HG03066 (cell line): ENCODE measurements around the gene PPP1R15B.

Source experiments
- ATAC-seq: cut with Tn5 transposase; IDR thresholded peaks from one replicate; pipeline ENCODE4 v1.9.1; 2021; ENCODE audit warnings: low read depth; ENCODE audit not compliant: unreplicated experiment

PPP1R15B gene

GRCh38 chr1:204404629-204405028 lies 7.0 kb downstream of the PPP1R15B start:
- ATAC-seq, result no peak

- ATAC-seq, result no peak
Measured at GRCh38 chr1:204402391-204402790, 9.2 kb downstream of the PPP1R15B start.

DNA sequence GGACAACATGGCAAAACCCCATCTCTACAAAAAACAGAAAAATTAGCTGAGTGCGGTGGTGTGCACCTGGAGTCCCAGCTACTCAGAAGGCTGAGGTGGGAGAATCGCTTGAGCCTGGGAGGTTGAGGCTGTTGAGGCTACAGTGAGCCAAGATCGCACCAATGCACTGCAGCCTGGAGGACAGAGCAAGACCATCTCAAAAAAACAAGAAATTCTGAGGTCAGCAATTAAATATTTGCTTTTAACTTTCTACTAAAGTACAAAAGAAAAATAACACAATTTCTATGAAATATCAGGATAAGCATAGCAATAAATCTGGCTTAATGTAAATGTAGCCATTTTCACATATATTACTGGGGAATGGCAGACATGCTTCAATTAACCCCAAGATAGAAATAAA lies 9.9 kb downstream of the PPP1R15B start:
- no peak for ATAC-seq

GRCh38 chr1:204400882-204401510 lies 10.6 kb downstream of the PPP1R15B start:
- no peak for ATAC-seq

GRCh38 chr1:204398197-204399125 lies 13.2 kb downstream of the PPP1R15B start:
- peak; percentile 70 for ATAC-seq

DNA sequence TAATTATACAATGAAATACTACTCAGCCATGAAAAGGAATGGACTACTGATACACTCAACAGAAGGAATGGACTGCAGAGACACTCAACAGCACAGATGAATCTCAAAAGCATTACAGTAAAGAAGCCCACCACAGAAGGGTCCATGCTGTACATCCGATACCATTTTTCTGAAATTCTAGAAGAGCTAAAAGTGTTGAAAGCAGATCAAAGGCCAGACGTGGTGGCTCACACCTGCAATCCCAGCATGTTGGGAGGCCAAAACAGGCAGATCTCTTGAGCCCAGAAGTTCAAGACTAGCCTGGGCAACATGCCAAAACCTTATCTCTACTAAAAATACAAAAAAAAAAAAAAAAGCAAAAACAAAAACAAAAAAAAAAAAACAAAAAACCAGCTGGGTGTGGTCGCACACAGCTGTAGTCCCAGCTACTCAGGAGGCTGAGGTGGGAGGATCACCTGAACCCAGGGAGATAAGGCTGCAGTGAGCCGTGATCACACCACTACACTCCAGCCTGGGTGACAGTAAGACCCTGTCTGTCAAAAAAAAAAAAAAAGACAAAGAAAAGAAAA lies 15.5 kb downstream of the PPP1R15B start:
- no peak for ATAC-seq

DNA sequence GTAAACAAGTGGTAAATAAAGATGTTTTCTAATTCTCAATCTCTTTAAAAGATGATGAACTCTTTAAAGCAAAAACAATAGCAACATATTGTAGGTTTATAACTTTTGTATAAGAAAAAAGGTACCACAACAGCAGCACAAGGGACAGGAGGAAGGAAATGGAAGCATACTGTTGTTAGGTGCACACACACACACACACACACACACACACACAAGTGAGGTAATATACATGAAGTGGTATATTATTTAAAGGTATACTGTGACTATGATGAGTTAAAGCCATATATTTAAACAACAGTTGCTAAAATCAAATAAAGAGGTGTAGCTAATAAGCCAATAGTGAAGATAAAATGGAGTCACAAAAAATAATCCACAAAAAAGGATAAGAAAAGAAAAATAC lies 20.0 kb downstream of the PPP1R15B start:
- no peak for ATAC-seq

DNA sequence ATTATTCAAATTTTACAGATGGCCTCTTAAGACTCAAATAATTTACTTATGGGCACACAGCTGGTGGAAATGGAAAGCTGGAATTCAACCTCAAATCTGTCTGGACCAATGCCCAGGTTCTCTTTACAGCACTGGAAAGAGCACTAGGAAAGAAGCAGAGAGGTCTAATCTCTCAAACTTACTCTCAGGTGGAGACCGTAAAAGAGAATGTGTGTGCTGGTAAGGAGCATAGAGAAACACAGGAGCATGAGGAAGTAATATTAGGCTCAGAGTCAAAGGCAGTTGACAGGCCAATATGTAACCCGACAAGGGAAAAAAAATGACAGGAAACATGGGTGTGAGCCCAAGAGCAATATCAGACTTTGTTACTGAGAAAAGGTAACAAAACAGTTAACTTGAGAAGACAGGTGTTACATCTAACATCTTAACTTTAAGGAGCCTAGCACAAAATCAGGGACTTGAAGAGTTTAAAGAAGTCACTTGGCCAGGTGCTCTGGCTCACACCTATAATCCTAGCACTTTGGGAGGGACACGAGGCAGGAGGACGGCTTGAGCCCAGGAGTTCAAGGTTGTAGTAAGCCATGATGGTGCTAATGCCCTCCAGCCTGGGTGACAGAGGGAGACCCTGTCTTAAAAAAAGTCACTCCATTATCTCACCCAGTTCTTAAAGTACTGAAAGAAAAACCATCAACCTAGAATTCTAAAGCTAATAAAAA lies 20.7 kb downstream of the PPP1R15B start:
- no peak for ATAC-seq

GRCh38 chr1:204385727-204386126 lies 25.9 kb downstream of the PPP1R15B start:
- ATAC-seq, result no peak

DNA sequence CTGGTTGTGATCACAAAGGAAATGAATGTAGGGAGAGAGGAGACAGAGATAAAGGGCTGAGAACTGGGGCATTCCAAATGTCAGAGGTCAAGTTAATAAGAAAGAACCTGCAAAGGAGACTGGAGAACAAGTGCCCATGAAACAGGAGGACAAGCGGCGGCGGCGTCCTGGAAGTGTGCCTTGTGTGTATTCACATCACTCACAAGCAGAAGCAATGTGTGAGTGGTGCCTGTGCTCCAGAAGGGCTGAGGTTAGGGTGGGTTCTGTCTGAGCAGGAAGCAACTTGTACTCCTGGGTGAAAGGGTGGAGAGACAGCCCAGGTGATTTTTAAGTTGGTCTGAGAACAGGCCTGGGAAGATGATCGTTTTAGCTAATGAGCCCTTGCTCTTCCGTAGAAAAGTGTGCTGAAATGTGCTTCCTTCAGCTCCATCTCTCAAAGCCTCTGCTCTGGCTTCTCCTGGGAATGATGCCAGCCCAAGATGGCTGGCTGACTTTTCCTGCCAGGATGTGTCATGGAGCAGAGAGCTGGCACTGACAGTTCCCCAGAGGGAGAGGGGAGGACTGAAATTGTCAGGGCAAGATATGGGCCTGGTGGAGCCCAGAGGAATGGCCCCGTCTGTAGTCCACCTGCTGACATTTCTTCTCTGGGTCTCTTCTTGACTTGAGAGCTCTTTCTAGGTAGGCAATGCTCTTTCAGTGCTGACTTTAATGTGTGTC lies 26.8 kb downstream of the PPP1R15B start:
- ATAC-seq, result no peak

DNA sequence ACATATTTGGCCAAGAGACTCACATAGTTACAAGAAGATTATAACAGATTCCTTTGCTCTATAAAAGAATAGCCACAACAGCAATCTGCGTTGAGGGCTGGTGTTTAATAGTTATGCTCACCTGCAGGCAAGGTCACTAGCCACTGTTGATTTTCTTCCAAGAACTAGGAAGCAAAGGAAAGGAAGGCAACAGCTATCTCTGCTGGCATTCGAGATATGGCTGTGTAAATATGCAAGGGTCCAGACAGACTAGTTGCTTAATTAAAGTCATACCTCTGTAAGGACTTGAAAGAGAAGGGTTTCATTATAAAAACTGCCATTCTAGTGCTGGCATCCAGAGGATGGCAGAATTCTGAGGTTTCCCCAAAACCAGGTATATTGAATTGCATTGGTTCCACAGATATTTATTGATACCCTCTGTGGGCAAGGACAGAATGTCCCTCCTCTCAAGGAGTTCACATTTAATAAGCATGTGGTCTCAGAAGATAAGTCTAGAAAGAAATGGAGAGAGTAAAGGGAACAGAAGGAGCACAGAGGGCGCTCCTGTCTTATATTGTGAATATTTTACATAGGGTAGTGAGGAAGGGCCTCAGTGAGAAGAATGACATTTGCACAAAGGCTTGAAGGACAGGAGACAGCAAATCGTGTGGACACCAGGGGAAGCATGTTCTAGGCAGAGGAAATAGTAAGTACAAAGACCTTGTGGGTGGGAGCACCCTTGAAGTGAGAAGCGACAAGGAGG lies 28.3 kb downstream of the PPP1R15B start:
- no peak for ATAC-seq

DNA sequence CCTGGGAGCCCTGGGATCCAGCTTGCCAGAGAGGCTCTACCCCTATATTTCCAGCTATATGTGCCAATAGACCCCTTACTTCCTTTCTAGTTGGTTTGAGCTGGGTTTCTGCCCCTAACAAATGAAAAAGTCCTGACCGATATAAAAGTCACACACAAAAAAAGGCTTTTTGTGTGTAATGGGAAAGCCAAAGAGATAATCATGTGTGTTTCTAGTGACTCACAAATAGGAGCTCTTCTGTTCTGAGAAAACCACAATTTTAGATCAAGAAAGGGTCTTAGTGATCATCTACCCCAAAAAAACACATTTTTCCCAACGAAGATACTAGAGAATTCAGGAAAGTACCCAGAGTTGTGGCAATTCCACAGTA lies 28.9 kb downstream of the PPP1R15B start:
- no peak for ATAC-seq

- no peak for ATAC-seq
Measured at GRCh38 chr1:204380293-204380831, 31.3 kb downstream of the PPP1R15B start.

- no peak for ATAC-seq
Measured at GRCh38 chr1:204377800-204378668, 33.6 kb downstream of the PPP1R15B start.

DNA sequence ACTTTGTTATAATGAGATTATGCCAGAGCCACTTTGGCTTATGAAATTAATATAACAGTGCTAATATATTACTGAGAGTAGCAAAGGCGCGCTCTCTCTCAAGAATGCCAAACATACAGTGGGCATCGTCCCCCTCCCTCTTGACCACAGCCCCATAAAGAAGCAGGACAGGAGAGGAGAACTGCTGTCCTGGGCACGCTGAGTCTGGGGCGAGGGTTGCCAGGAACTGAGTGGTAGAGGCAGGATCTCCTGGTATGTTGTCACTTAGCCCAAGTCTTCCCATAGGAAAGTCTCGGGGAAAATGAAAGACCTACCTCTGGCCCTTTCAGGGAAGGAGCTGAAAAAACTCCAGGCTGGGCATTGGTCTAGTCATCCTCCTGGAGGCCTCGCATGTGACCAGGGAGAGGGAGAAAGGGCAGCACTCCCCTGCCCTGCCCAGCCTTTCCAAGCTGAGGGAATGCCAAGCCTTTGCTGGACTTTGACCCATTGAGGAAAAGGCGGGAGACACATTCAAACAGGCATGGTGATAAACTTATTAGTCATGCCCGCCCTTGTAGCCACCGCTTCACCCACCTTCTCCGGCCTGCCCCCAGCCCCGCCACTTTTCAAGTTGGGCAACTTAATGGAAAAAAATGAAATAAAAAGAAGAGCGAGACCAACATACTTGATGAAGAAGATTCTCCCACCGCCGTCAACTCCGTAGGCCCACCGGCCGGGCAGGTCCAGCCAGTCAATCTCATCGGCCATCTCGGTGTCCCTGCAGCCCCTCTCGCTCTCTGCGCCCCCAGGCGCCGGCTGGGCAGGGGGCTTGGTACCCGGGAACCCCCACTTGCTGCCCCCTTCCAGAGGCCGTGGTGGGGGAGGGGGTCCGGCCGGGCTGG lies 34.5 kb downstream of the PPP1R15B start:
- ATAC-seq, result no peak

GRCh38 chr1:204376465-204376864 lies 35.2 kb downstream of the PPP1R15B start:
- no peak for ATAC-seq

GRCh38 chr1:204373911-204374310 lies 37.7 kb downstream of the PPP1R15B start:
- no peak for ATAC-seq

DNA sequence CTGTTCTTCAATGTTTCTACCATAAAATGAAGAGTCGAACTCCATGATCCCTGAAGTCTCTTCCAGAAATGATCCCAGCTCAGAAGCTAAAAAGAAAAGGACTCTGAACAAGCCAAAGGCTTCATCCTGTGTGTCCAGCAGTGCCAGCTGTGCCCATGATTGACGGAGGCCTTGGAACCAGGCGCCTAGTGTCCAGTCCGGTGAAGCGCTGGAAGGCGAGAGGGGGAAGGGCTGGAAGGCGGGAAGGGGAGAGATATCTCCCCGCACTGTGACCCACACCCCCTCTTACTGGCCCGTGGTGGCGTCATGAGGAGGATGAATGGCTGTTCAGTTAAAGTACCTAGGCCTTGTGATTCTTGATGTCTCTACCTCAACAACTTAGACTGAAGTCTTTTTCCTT lies 41.4 kb downstream of the PPP1R15B start:
- ATAC-seq, result no peak
